Heart left ventricle (tissue), 16 donors: ENCODE measurements around the gene SF3A2. TPM values are rescaled to one million over a fixed set of nuclear protein-coding genes. Genes with fewer than 3 reads are reported as not detected.

Experiments used
- ATAC-seq, 4 donors: fragments of 200-7000 bp; cut with Tn5 transposase; one replicate each; pipeline ENCODE4 v1.9.1; 2020 to 2022; ENCODE audit warnings: moderate library complexity in 4 of 4, mild to moderate bottlenecking in 3 of 4, moderate number of reproducible peaks in 1 of 4
- DNase-seq, 5 donors: peaks; one replicate each; pipeline ENCODE4 v3.0.0-alpha.2; 2020
- H3K27ac ChIP-seq, 12 donors: fragments of 200-600 bp; sonication (generic) in 4 of 12; one replicate each; pipeline versions ENCODE4 v1.5.0 to v1.8.0; 2016 to 2022; ENCODE audit warnings: mild to moderate bottlenecking in 2 of 12
- H3K27me3 ChIP-seq, 9 donors: fragments of 200-600 bp; sonication (generic) in 2 of 9; one replicate each; pipeline versions ENCODE4 v1.5.1 to v1.8.0; 2016 to 2022; ENCODE audit warnings: mild to moderate bottlenecking in 3 of 9
- H3K36me3 ChIP-seq, 9 donors: fragments of 200-600 bp; sonication (generic) in 2 of 9; one replicate each; pipeline versions ENCODE4 v1.5.0 to v1.8.0; 2018 to 2022; ENCODE audit warnings: mild to moderate bottlenecking in 2 of 9
- H3K4me1 ChIP-seq, 12 donors: fragments of 200-600 bp; sonication (generic) in 4 of 12; one replicate each; pipeline versions ENCODE4 v1.5.0 to v1.8.0; 2016 to 2022; ENCODE audit warnings: mild to moderate bottlenecking in 3 of 12
- H3K4me3 ChIP-seq, 12 donors: fragments of 200-600 bp; sonication (generic) in 4 of 12; one replicate each; pipeline versions ENCODE4 v1.5.0 to v1.8.0; 2017 to 2022; ENCODE audit warnings: mild to moderate bottlenecking in 9 of 12, moderate library complexity in 4 of 12
- H3K9me3 ChIP-seq, 12 donors: fragments of 200-600 bp; sonication (generic) in 4 of 12; one replicate each; pipeline versions ENCODE4 v1.5.0 to v1.8.0; 2016 to 2022; ENCODE audit warnings: mild to moderate bottlenecking in 1 of 12
- POLR2A ChIP-seq, 2 donors: fragments of 450-650 bp; IDR thresholded peaks; one replicate each; pipeline ENCODE4 v1.6.1; 2017; ENCODE audit warnings: antibody characterized with exemption in 2 of 2, mild to moderate bottlenecking in 2 of 2, moderate library complexity in 2 of 2
- WGBS, 4 donors: extraction: QIAGEN DNeasy Blood & Tissue Kit in 2 of 4; methylation state at CpG; one replicate each; pipeline versions ENCODE4 v1.1.5 to v1.1.7; 2013 to 2018; 5-methylcytosine and 5-hydroxymethylcytosine counted together
- intact Hi-C, 10 donors: fragments of 100-400 bp; cut with DNase I; formaldehyde crosslinking; loops; one replicate each; pipeline versions ENCODE4 v1.11.1 to v1.14.2; 2022
- polyA plus RNA-seq, 2 donors: library from polyadenylated mRNA; stranded (reverse); fragments of 200-250 nt; gene quantifications; one replicate each; pipeline ENCODE4 v1.2.3, GENCODE V29; 2013
- total RNA-seq, 9 donors: library from RNA; depleted of rRNA in 2 of 9; stranded (reverse); fragments of >200 nt in 2 of 9; fragmentation: NEBNext Ultra II Directional in 3 of 9; extraction: Animal tissue kit (Norgen Biotek cat#: 25700) in 3 of 9; gene quantifications; one replicate each; pipeline versions ENCODE4 v1.1.0 to v1.2.4, GENCODE V29; 2016 to 2023
- TF ChIP-seq, protein P1 (sequence below), 12 donors: fragments of 200-600 bp; sonication (generic) in 4 of 12; IDR thresholded peaks; one replicate each; pipeline versions ENCODE4 v1.5.0 to v1.8.0; 2018 to 2022; ENCODE audit warnings: antibody characterized with exemption in 12 of 12, mild to moderate bottlenecking in 5 of 12
- donor health status: ischemic (EF 13 %, LVEDD 7.1; RV severe dilation, severe dysfunction).
- donor health status: healthy with polysubstance abuse.
- donor health status: DM: no; HTN: yes; CAD: no.
- donor health status: DM: no; HTN: no; CAD: no.
- donor health status: ischemic (EF 25% LVEDD 6.9; RV normal size, moderate dysfunction).
- donor health status: ischemic (EF 25% LVEDD 5.7; RV mildly dilated, moderate dysfunction).
- donor health status: healthy.
- donor health status: DM: yes; HTN: yes; CAD: no.
- donor health status: ischemic (EF 35%, LVEDD 5.7; RV mildly dilated, moderate dysfunction).
- donor health status: nonischemic (EF 11% LVEDD 7.7; RV severe dilation, severe dysfunction).
- donor health status: DM: yes; HTN: yes; CAD: no.
- donor health status: PGD.
- donor health status: ischemic (EF 29% LVEDD 5.4; RV normal size, mild dysfunction).
- donor health status: nonischemic (EF 23%, LVEDD 6.1; RV moderate dilation, normal function).

The SF3A2 gene
- total and polyA plus RNA-seq, 11 donors, result 19.2 to 43.9 (median 28.6) TPM

DNA sequence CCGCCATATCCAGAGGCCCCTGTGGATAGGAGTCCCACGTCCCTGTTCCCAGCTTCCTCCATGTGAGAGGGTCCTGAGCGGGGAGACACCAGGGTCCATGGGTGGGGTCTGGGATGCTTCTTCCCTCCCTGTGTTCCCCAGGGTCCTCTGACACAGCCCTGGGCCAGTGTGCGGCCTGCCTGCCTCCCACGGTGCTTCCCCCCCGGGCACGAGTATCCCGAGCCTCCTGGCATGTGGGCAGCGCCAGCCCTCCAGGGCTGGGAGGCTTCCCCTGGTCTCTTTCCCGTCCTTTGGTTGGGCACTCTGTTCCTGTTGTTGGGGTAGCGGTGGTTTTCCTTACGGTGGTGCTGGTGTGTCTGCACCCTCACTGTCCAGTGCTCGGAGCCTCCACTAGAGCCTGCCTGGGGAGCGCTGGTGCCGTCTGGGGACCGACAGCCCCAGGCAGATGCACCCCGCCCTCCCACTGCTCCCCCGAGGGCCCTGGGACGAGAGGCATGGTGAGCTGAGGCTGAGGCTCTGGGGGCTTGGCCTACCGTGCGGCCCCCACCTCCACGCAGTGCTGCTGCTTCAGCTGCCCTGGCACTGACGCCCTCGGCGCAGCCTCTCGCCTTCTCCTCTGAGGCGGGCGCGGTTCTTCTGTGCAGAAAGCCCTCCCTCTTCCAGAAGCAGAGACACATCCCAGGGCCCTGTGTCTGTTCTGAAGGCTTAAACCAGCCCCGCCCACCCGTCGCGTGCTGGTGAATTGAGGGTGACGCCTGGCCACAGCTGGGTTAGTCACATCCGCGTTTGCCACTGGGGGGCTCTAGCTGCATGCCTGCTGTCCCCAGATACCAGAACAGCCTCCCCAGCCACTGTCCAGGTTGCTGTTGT lies 28.4 kb upstream of the SF3A2 start:
- Histone ChIP-seq H3K36me3 (peaks cover 3 to 80% (median 50%) of the 10 kb centered on the region in 9 donors), H3K9me3 (no peaks in the 10 kb centered on the region), H3K4me3 (no peak overlapping the region), H3K4me1 (peaks cover 0 to 18% (median 12%) of the 10 kb centered on the region in 12 donors), H3K27me3 (no peaks in the 10 kb centered on the region), H3K27ac (peak overlapping the region in 6 of 12 donors; percentile 9 to 43 (median 22))
- 50 to 63% (median 53%) methylated on average over 14 to 36 of the region's 36 CpGs for WGBS, 4 donors
- peak; percentile 54 to 81 (median 72) for ATAC-seq
- peak in 4 of 5 donors; percentile 62 to 83 (median 74) for DNase-seq
- TF ChIP-seq, protein P1, sequence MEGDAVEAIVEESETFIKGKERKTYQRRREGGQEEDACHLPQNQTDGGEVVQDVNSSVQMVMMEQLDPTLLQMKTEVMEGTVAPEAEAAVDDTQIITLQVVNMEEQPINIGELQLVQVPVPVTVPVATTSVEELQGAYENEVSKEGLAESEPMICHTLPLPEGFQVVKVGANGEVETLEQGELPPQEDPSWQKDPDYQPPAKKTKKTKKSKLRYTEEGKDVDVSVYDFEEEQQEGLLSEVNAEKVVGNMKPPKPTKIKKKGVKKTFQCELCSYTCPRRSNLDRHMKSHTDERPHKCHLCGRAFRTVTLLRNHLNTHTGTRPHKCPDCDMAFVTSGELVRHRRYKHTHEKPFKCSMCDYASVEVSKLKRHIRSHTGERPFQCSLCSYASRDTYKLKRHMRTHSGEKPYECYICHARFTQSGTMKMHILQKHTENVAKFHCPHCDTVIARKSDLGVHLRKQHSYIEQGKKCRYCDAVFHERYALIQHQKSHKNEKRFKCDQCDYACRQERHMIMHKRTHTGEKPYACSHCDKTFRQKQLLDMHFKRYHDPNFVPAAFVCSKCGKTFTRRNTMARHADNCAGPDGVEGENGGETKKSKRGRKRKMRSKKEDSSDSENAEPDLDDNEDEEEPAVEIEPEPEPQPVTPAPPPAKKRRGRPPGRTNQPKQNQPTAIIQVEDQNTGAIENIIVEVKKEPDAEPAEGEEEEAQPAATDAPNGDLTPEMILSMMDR (IDR thresholded peaks at IDR 0.05), result peak in 8 of 12 donors; percentile 14 to 46 (median 25)
- no peak for TF ChIP-seq POLR2A (IDR thresholded peaks at IDR 0.05)
- intact Hi-C loops, result loop anchor here in 2 of 10 donors (5.0 to 10.0 kb wide), 2 partner anchors 53 to 56 kb away; partner anchors contain the start of gene AP3D1 (in 2 of the 2)

DNA sequence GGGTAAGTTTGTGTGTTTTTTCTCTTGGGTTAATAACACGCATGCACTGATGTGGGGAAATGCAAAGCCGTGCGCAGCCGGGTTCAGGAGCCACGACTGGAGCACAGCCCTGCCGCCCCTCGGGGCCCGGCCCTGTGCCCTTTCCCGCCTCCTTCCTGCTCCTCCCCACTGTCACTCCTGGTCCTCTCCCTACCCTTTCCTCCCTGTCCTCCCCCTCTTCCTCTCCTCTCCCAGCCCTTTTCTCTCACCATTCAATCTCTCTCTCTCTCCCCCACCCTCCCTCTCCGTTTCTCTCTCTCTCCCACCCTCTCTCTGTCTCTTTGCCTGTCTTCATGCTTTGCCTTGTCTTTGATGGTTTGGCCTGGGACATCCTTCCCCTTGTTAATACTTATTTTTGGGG lies 27.6 kb upstream of the SF3A2 start:
- H3K4me3 ChIP-seq, result no peak overlapping the region
- no peaks in the 10 kb centered on the region for H3K27me3 ChIP-seq
- H3K36me3 ChIP-seq, result peaks cover 3 to 80% (median 50%) of the 10 kb centered on the region in 9 donors
- DNase-seq, result peak in 1 of 5 donors; percentile 48
- ATAC-seq, result peak in 3 of 4 donors; percentile 21 to 66 (median 28)
- intact Hi-C loops, result loop anchor here in 2 of 10 donors (5.0 to 10.0 kb wide), 2 partner anchors 54 to 57 kb away; partner anchors contain the start of gene AP3D1 (in 2 of the 2)
- 51 to 57% (median 54%) methylated on average over 10 of the region's 10 CpGs for WGBS, 4 donors
- H3K27ac ChIP-seq, result peak overlapping the region in 6 of 12 donors; percentile 9 to 43 (median 22)
- peaks cover 0 to 18% (median 12%) of the 10 kb centered on the region in 12 donors for H3K4me1 ChIP-seq
- no peak for TF ChIP-seq POLR2A (IDR thresholded peaks at IDR 0.05)
- TF ChIP-seq, protein P1 (IDR thresholded peaks at IDR 0.05), result no peak
- no peaks in the 10 kb centered on the region for H3K9me3 ChIP-seq

DNA sequence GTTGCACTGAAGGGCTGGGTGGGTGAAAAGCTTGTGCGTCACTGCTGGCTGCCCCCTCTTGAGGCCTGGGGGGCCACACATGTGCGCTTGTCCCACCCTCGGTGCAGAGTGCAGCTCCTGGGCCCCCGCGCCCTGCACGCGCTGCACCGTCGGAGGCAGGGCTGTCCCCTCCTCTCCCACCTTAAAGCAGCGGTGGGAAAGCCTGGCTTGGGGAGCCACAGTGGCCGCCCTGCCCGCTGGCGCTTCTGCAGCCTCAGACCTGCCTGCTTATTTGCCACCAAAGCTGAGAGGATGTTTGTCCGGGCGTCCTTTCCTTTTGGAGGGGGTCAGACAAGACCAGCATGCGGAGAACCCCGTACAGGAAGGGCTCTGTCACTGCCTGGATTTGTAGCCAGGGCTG lies 27.2 kb upstream of the SF3A2 start:
- Histone ChIP-seq H3K9me3 (no peaks in the 10 kb centered on the region), H3K4me3 (no peak overlapping the region), H3K27ac (no peak overlapping the region), H3K4me1 (peaks cover 0 to 18% (median 12%) of the 10 kb centered on the region in 12 donors), H3K36me3 (peaks cover 3 to 85% (median 54%) of the 10 kb centered on the region in 9 donors), H3K27me3 (no peaks in the 10 kb centered on the region)
- intact Hi-C loops, result loop anchor here in 2 of 10 donors (5.0 to 10.0 kb wide), 2 partner anchors 55 to 57 kb away; partner anchors contain the start of gene AP3D1 (in 2 of the 2)
- DNase-seq (no peak), ATAC-seq (no peak)
- TF ChIP-seq, protein P1 (IDR thresholded peaks at IDR 0.05), result no peak
- TF ChIP-seq POLR2A (IDR thresholded peaks at IDR 0.05), result no peak
- WGBS, 4 donors, result 85 to 91% (median 87%) methylated on average over 17 of the region's 17 CpGs

DNA sequence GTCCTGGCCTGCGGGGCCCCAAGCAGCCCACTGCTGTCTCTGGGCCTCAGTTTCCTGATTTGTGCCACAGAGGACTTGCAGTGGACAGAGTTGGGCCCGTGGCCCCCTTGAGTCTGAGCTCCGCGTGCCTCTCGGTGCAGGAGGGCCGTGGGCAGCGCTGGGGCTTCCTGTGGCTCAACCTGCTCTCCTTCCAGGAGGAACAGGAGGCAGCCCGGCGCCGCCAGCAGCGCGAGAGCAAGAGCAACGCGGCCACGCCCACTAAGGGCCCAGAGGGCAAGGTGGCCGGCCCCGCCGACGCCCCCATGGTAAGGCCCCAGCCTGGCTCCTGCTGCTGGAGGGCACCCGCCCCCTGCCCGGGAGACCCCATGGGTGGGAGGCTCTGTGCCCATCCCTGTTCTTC lies 26.4 kb upstream of the SF3A2 start:
- Histone ChIP-seq H3K4me1 (peaks cover 0 to 18% (median 12%) of the 10 kb centered on the region in 12 donors), H3K36me3 (peaks cover 3 to 91% (median 62%) of the 10 kb centered on the region in 9 donors), H3K27me3 (no peaks in the 10 kb centered on the region), H3K9me3 (no peaks in the 10 kb centered on the region), H3K27ac (no peak overlapping the region), H3K4me3 (no peak overlapping the region)
- ATAC-seq, result no peak
- intact Hi-C loops, result no loop called here
- 85 to 98% (median 92%) methylated on average over 7 to 21 of the region's 21 CpGs for WGBS, 4 donors
- DNase-seq, result no peak
- TF ChIP-seq POLR2A (IDR thresholded peaks at IDR 0.05), result no peak
- TF ChIP-seq, protein P1 (IDR thresholded peaks at IDR 0.05), result no peak
